Gastroesophageal sphincter (tissue), 4 donors: ENCODE measurements around the gene ENTREP3. TPM values are rescaled to one million over a fixed set of nuclear protein-coding genes. Genes with fewer than 3 reads are reported as not detected.
"Not testable (repeated sequence)": the region's sequence is repeated elsewhere in the genome, so short reads cannot be mapped to it uniquely, and the experiment has no call there.

Experiments used
- ATAC-seq: fragments of 150-250 bp; one replicate; pipeline ENCODE4 v1.9.1; 2016; ENCODE audit warnings: mild to moderate bottlenecking, moderate library complexity
- H3K27ac ChIP-seq, 4 donors: fragments of 200-600 bp; sonication (generic) in 3 of 4; 1 replicate in 3 of 4; 2 replicates in 1 of 4; pipeline ENCODE4 v1.5.1; 2016 to 2019
- H3K27me3 ChIP-seq: fragments of 200-600 bp; sonication (generic); one replicate; pipeline ENCODE4 v1.5.1; 2019
- H3K36me3 ChIP-seq, 2 donors: fragments of 200-600 bp; sonication (generic); one replicate each; pipeline ENCODE4 v1.5.1; 2019; ENCODE audit warnings: control low read depth in 1 of 2
- H3K4me1 ChIP-seq, 3 donors: fragments of 200-600 bp; sonication (generic); 1 replicate in 2 of 3; 2 replicates in 1 of 3; pipeline ENCODE4 v1.5.1; 2016 to 2019; ENCODE audit warnings: control low read depth in 2 of 3
- H3K4me3 ChIP-seq, 2 donors: fragments of 200-600 bp; sonication (generic); one replicate each; pipeline ENCODE4 v1.5.1; 2019; ENCODE audit warnings: mild to moderate bottlenecking in 1 of 2, moderate library complexity in 1 of 2
- H3K9me3 ChIP-seq, 3 donors: fragments of 200-600 bp; sonication (generic); one replicate each; pipeline ENCODE4 v1.5.1; 2017 to 2019; ENCODE audit warnings: control low read depth in 2 of 3
- EP300 ChIP-seq: sonication (generic); formaldehyde crosslinking; IDR thresholded peaks from one replicate; pipeline ENCODE4 v1.6.1; 2017; ENCODE audit warnings: antibody characterized with exemption, mild to moderate bottlenecking
- POLR2A ChIP-seq, 2 donors: fragments of 450-650 bp; IDR thresholded peaks; one replicate each; pipeline ENCODE4 v1.6.1; 2017; ENCODE audit warnings: antibody characterized with exemption in 2 of 2, mild to moderate bottlenecking in 2 of 2, moderate library complexity in 1 of 2
- POLR2AphosphoS5 ChIP-seq: sonication (generic); formaldehyde crosslinking; IDR thresholded peaks from one replicate; pipeline ENCODE4 v1.6.1; 2017; ENCODE audit warnings: antibody characterized with exemption
- WGBS, 2 donors: methylation state at CpG; one replicate each; pipeline ENCODE4 v1.1.5; 2018; ENCODE audit warnings: low coverage in 1 of 2; 5-methylcytosine and 5-hydroxymethylcytosine counted together
- total RNA-seq, 4 donors: library from RNA; depleted of rRNA; stranded (reverse); fragments of >200 nt; gene quantifications; one replicate each; pipeline ENCODE4 v1.1.0, GENCODE V29; 2016
- TF ChIP-seq, protein P1 (sequence below), 4 experiments: fragments of 200-600 bp in 2 of 4; fragments of 450-650 bp in 2 of 4; sonication (generic) in 1 of 4; IDR thresholded peaks; one replicate each; pipeline ENCODE4 v1.5.1; 2017 to 2019; ENCODE audit warnings: antibody characterized with exemption in 4 of 4, mild to moderate bottlenecking in 2 of 4, moderate library complexity in 2 of 4

The ENTREP3 gene
- total RNA-seq, 4 donors from 2014 or later, result 11.4 to 35.3 (median 22.1) TPM

DNA sequence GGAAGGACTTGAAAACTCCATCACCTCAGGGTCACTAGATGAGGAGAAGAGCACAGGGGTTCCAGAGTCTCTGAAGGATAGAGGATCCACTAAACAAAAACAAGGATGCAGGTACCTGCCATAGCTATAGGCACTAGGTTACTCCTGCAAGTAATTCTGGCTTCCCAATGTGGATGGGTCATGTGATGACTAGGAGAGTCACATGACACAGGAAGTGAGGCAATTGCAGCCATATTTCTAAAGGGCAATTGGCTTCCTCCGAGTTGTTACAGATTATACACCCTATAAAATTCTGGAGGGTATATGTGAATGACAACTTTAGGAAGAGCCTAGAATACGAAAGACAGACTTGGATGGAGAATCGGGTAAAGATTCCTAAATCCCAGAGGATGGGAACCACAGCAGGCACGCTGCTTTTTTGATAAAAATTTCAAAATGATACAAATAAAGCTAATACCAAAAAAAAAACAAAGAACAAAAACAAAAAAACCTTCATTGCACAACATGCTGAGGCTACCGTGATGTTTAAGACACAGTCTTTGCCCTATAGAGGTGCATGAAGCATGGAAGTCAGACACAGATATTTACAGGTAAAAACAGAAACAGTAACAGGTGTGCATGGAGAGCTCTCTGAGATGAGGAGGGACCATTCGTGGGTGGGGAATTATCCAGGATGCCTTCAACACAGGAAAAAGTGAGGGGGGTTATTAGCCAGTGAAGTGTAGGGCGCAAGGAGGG, 36.3 kb downstream of the ENTREP3 start:
- peaks cover 0 to 9% (median 0%) of the 10 kb centered on the region in 3 donors for H3K4me1 ChIP-seq
- peak overlapping the region; percentile 11 to 25 for H3K4me3 ChIP-seq
- H3K36me3 ChIP-seq, result peaks cover 0 to 16% of the 10 kb centered on the region in 2 donors
- TF ChIP-seq POLR2AphosphoS5 (no peak), POLR2A (IDR thresholded peaks at IDR 0.05) (no peak)
- TF ChIP-seq, protein P1, sequence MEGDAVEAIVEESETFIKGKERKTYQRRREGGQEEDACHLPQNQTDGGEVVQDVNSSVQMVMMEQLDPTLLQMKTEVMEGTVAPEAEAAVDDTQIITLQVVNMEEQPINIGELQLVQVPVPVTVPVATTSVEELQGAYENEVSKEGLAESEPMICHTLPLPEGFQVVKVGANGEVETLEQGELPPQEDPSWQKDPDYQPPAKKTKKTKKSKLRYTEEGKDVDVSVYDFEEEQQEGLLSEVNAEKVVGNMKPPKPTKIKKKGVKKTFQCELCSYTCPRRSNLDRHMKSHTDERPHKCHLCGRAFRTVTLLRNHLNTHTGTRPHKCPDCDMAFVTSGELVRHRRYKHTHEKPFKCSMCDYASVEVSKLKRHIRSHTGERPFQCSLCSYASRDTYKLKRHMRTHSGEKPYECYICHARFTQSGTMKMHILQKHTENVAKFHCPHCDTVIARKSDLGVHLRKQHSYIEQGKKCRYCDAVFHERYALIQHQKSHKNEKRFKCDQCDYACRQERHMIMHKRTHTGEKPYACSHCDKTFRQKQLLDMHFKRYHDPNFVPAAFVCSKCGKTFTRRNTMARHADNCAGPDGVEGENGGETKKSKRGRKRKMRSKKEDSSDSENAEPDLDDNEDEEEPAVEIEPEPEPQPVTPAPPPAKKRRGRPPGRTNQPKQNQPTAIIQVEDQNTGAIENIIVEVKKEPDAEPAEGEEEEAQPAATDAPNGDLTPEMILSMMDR (IDR thresholded peaks at IDR 0.05), result no peak
- peak overlapping the region in 1 of 4 donors; percentile 32 for H3K27ac ChIP-seq
- WGBS, 2 donors, result 35 to 38% methylated on average over 7 of the region's 7 CpGs
- H3K27me3 ChIP-seq, result no peaks in the 10 kb centered on the region
- ATAC-seq, result peak; percentile 60
- no peaks in the 10 kb centered on the region for H3K9me3 ChIP-seq

DNA sequence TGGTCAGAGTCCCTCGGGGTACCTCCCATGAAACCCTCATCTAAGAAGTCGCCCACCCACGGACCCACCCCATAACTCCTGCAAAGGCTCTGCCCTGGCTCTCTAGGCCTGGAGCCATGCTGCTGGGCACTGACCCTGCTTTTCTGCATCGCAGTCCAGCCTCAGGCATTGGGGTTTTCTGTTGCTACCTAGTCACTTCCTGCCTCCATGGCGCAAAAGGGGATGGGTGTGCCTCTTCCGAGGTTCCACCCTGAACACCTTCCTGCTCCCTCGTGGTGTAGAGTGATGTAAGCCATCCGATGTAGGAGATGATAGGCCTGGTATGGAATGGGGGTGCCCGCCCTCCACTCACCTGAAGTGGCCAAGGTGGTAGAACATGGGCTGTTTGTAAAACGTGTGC, 40.6 kb downstream of the ENTREP3 start:
- Histone ChIP-seq H3K36me3 (peaks cover 0 to 40% of the 10 kb centered on the region in 2 donors), H3K4me1 (peaks cover 0 to 28% (median 1%) of the 10 kb centered on the region in 3 donors)
- H3K9me3 ChIP-seq, H3K27ac ChIP-seq, H3K4me3 ChIP-seq, ATAC-seq, H3K27me3 ChIP-seq: not testable (repeated sequence)
- WGBS, 2 donors, result 71% methylated on average over 1 of the region's 10 CpGs; no CpG with 5 or more reads in 1 of the 2 donors

DNA sequence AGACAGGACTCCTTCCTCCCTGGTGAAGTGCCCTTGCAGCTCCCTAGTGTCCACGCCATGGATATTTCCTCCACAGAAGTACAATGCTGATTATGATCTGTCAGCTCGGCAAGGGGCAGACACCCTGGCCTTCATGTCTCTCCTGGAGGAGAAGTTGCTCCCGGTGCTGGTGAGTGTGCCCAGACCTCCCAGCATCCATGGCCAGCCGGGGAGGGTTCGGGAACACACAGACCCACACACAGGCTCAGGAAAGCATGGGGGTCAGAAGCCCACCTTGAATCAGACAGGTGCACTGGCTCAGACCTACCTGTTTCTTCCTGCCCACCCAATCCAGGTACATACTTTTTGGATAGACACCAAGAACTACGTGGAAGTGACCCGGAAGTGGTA, 43.2 kb downstream of the ENTREP3 start:
- H3K9me3 ChIP-seq, H3K4me3 ChIP-seq, ATAC-seq, H3K27me3 ChIP-seq: not testable (repeated sequence)
- Histone ChIP-seq H3K27ac (peak overlapping the region in 2 of 4 donors; percentile 5 to 32), H3K4me1 (peaks cover 0 to 39% (median 17%) of the 10 kb centered on the region in 3 donors), H3K36me3 (peaks cover 0 to 40% of the 10 kb centered on the region in 2 donors)
- WGBS, 2 donors, result no CpG with 5 or more reads among the region's 7 CpGs

DNA sequence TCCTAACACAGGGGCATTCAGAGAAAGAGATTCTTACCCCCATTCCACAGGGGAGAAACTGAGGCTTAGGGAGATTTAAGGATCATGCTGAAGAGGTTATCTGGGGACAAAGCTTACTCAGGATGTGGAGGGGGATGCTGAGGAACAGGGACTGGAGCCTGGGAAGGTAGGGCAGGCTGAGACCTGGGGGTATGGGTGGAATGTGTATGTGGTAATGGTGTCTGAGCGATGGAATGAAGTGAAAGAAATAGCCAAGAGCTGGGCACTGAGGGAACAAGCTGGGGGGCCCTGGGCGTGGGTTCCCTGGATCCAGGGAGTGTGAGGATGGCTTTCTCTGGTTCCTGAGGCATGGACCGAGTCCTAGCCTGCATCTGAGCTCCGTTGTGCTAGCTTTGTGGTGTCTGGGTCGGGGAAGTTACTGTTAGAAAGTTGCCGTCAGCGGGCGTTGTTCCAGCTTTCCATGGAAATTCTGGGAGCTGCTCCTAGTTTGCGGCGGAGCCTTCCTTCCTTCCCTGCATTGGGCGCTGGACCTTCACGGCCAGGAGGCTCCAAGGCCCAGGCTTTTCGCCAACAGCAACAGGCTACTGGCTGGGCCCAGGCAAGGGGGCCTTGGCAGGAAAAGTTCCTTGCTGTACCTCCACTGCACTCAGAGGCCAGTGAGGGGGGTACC, 43.8 kb downstream of the ENTREP3 start:
- H3K4me3 ChIP-seq, result not testable (repeated sequence)
- 63 to 100% methylated on average over 1 to 2 of the region's 13 CpGs for WGBS, 2 donors
- H3K27ac ChIP-seq, result peak overlapping the region in 3 of 4 donors; percentile 5 to 54 (median 32)

DNA sequence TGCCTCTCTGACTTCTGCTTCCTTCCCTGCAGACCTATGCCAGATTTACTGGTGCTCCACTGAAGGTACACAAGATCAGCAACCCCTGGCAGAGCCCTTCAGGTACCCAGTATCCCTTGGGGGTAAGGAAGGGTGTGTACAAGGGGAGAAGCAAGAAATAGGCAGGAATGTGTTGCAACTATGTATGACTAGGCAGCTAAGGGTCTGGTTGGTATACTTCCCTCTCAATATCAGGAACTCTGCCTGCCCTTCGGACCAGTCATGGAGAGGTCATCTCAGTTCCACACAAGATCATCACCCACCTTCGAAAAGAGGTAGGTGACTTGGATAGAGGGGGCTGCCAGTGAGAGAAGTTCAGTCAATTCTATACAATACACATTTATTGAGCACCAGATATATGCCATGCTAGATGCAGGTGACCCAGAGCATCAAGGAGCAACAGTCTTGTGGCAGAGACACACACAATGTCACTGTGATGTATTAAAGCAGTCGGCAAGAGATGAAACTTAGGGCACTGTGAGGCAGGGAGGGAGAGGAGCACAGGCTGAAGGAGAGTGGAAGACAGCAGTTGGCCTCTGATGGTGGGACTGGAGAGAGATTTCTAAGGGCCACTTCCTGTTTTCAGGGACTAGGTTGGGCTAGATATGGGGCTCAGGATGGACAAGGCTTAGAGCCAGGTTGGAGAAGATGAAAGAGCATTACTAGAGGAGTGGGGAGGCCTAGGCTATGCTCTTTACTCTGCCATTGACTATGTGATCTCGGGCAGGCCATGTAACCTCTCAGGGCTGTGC, 44.8 kb downstream of the ENTREP3 start:
- no peaks in the 10 kb centered on the region for H3K27me3 ChIP-seq
- H3K4me3 ChIP-seq, result no peak overlapping the region
- ATAC-seq, result no peak
- peak overlapping the region in 2 of 4 donors; percentile 54 to 99 for H3K27ac ChIP-seq
- 66 to 71% methylated on average over 1 to 3 of the region's 4 CpGs for WGBS, 2 donors
- peaks cover 0 to 32% of the 10 kb centered on the region in 2 donors for H3K36me3 ChIP-seq
- peaks cover 0 to 53% (median 25%) of the 10 kb centered on the region in 3 donors for H3K4me1 ChIP-seq
- TF ChIP-seq POLR2A (IDR thresholded peaks at IDR 0.05) (no peak), POLR2AphosphoS5 (no peak), EP300 (no peak)
- TF ChIP-seq, protein P1 (IDR thresholded peaks at IDR 0.05), result no peak
- H3K9me3 ChIP-seq, result no peaks in the 10 kb centered on the region

More for the DNA sequence above, 43.8 kb downstream of the ENTREP3 start:
- not testable (repeated sequence) for ATAC-seq, H3K9me3 ChIP-seq, H3K27me3 ChIP-seq
- peaks cover 0 to 44% (median 19%) of the 10 kb centered on the region in 3 donors for H3K4me1 ChIP-seq
- peaks cover 0 to 40% of the 10 kb centered on the region in 2 donors for H3K36me3 ChIP-seq

DNA sequence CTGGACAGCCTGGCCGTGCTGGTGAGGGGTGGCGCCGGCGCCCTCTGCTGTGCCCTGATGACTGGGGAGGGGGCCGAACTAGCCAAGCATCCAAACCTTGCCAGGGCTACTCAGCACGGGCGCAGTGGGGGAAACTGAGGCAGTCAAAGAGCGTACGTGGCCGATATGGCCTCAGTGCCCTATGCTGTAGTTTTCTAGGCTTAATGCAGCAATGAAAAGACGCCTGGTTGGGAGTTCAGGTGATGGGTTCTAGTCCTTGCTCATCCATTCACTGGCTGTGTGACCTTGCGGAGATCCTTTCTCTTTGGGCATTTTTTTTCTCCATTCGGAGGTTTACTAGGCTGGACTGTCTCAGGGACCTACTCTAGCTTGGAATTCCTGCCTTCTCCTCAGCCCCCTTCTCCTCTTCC, 46.0 kb downstream of the ENTREP3 start:
- ATAC-seq, result no peak

More for the DNA sequence above, 46.0 kb downstream of the ENTREP3 start:
- Histone ChIP-seq H3K27me3 (no peaks in the 10 kb centered on the region), H3K36me3 (peaks cover 0 to 29% of the 10 kb centered on the region in 2 donors), H3K27ac (peak overlapping the region; percentile 92 to 100 (median 98)), H3K4me3 (peak overlapping the region; percentile 83 to 96), H3K4me1 (peaks cover 0 to 60% (median 25%) of the 10 kb centered on the region in 3 donors), H3K9me3 (no peaks in the 10 kb centered on the region)
- TF ChIP-seq, protein P1 (IDR thresholded peaks at IDR 0.05), result no peak
- no peak for TF ChIP-seq POLR2A (IDR thresholded peaks at IDR 0.05)
- no peak for TF ChIP-seq EP300
- no peak for TF ChIP-seq POLR2AphosphoS5
- whole genome bisulfite sequencing, 2 donors, result 0 to 12% methylated on average over 1 to 6 of the region's 13 CpGs
